ENCODE data around the gene FOXO1. TPM values are rescaled to one million over a fixed set of nuclear protein-coding genes. Genes with fewer than 3 reads are reported as not detected.

Gene FOXO1
- total RNA-seq, 1 experiment from 2014 or later, result 37.7 TPM

DNA sequence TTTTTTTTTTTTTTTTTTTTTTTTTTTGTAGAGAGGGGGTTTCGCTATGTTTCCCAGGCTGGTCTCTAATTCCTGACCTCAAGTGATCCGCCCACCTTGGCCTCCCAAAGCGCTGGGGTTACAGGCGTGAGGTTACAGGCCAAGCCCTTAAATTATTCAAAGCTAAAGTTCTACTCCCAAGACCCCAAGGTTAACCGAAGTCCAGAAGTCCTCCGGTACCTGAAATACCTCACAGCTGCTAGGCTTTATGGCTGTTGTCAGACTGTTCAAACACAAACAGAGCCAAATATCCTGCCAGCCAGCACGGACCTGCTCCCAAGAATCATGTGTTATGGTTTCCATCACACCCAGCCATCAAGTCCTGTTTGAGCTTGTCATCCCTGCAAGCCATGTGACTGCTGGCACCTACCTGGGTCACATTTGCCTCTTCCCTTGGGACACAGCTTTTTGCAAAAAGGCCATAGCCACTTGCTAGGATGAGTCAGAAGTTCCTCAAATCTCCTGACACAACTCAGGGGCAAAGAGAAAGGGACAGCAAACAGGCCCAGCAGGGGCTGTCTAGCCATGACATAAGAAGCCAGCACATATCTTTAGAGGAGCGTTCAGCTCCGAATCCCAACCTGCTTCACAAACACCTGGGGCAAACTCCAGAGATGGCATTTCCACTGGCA lies 129.9 kb downstream of the FOXO1 start:
- Mint-ChIP-seq H3K4me3 (ENCODE audit: unreplicated experiment) (no peak overlapping the region), H3K9me3 (ENCODE audit: unreplicated experiment) (no peaks in the 10 kb centered on the region), H3K27me3 (ENCODE audit: insufficient read depth, unreplicated experiment) (no peaks in the 10 kb centered on the region), H3K27ac (ENCODE audit: low read depth, unreplicated experiment) (peak overlapping the region; percentile 64), H3K36me3 (ENCODE audit: insufficient read depth, unreplicated experiment) (peaks cover 40% of the 10 kb centered on the region), H3K4me1 (ENCODE audit: insufficient read depth, unreplicated experiment) (peaks cover 22% of the 10 kb centered on the region)
- intact Hi-C loops (cut with micrococcal nuclease), result no loop called here
- ChIA-PET CTCF (interaction anchor here (0.6 to 1.1 kb wide), 2 partner anchors 467 to 771 kb away, joined by 3 to 6 read pairs; no protein-coding TSS in a partner anchor), POLR2A (interaction anchor here (0.5 to 1.7 kb wide), 8 partner anchors 9 to 814 kb away, joined by 3 to 5 read pairs (median 4); no protein-coding TSS in a partner anchor)
- no peak for DNase-seq (ENCODE audit: unreplicated experiment)
- BruUV-seq (replicated peaks), result no TSS peak
- TF ChIP-seq, protein P1, sequence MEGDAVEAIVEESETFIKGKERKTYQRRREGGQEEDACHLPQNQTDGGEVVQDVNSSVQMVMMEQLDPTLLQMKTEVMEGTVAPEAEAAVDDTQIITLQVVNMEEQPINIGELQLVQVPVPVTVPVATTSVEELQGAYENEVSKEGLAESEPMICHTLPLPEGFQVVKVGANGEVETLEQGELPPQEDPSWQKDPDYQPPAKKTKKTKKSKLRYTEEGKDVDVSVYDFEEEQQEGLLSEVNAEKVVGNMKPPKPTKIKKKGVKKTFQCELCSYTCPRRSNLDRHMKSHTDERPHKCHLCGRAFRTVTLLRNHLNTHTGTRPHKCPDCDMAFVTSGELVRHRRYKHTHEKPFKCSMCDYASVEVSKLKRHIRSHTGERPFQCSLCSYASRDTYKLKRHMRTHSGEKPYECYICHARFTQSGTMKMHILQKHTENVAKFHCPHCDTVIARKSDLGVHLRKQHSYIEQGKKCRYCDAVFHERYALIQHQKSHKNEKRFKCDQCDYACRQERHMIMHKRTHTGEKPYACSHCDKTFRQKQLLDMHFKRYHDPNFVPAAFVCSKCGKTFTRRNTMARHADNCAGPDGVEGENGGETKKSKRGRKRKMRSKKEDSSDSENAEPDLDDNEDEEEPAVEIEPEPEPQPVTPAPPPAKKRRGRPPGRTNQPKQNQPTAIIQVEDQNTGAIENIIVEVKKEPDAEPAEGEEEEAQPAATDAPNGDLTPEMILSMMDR (IDR thresholded peaks at IDR 0.05; ENCODE audit: unreplicated experiment), result no peak

DNA sequence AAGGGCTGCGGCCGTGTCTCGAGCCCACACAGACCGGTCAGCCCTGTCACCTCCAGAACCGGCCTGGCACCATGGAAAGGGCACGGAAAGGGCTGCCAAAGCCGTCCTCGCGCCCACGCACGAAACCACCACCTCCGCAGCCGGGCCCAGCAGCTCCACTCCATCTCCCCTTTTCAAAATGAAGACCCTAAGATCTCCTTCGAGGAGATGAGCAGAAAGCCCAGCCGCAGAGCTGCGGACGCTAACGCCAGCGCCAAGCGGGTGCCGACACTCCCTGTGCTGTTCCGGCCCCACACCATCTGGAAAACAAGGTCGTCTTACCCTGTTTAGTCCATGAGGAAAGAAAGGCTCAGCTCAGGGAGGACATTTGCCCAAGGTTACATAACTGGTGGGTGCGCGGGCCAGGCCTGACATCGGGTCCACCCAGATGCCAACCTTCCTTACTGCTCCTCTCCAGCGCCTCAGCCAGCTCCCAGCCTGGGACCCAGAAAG lies 131.1 kb downstream of the FOXO1 start:
- Mint-ChIP-seq H3K9me3 (ENCODE audit: unreplicated experiment) (no peaks in the 10 kb centered on the region), H3K27me3 (ENCODE audit: insufficient read depth, unreplicated experiment) (no peaks in the 10 kb centered on the region), H3K36me3 (ENCODE audit: insufficient read depth, unreplicated experiment) (peaks cover 37% of the 10 kb centered on the region), H3K27ac (ENCODE audit: low read depth, unreplicated experiment) (peak overlapping the region; percentile 64), H3K4me3 (ENCODE audit: unreplicated experiment) (no peak overlapping the region), H3K4me1 (ENCODE audit: insufficient read depth, unreplicated experiment) (peaks cover 19% of the 10 kb centered on the region)
- TF ChIP-seq, protein P1 (IDR thresholded peaks at IDR 0.05; ENCODE audit: unreplicated experiment), result no peak
- ChIA-PET POLR2A (no interaction called here), CTCF (interaction anchor here (1.0 kb wide), 1 partner anchor 147 kb away, joined by 3 read pairs; no protein-coding TSS in a partner anchor)
- no TSS peak for BruUV-seq (replicated peaks)
- intact Hi-C loops (cut with micrococcal nuclease), result no loop called here
- no peak for DNase-seq (ENCODE audit: unreplicated experiment)

DNA sequence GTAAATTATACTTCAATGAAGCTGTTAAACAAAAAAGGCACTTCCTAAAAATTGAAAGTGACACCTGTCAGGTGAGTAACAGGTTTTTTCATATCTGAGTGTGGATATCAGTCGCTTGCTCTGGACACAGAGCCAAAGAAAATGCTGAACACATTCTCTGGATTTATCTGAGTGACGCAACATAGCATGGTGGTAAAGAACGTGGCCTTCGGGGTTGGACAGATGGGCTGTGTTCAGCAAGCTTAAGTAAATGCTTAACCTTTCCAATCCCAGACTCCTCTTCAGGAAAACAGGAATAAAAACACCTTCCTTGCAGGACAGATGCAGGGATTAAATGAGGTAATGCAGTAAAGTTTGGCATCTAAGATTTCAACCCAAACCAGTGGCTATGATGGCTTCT lies 132.0 kb downstream of the FOXO1 start:
- BruUV-seq (replicated peaks), result no TSS peak
- H3K9me3 Mint-ChIP-seq (ENCODE audit: unreplicated experiment), result no peaks in the 10 kb centered on the region
- H3K27me3 Mint-ChIP-seq (ENCODE audit: insufficient read depth, unreplicated experiment), result no peaks in the 10 kb centered on the region
- no peak overlapping the region for H3K4me3 Mint-ChIP-seq (ENCODE audit: unreplicated experiment)
- ChIA-PET POLR2A (interaction anchor here (0.7 to 1.2 kb wide), 2 partner anchors 15 to 69 kb away, joined by 3 to 6 read pairs; no protein-coding TSS in a partner anchor), CTCF (interaction anchor here (0.7 to 1.0 kb wide), 2 partner anchors 20 to 148 kb away, joined by 3 read pairs; no protein-coding TSS in a partner anchor)
- peak; percentile 35 for DNase-seq (ENCODE audit: unreplicated experiment)
- H3K36me3 Mint-ChIP-seq (ENCODE audit: insufficient read depth, unreplicated experiment), result peaks cover 33% of the 10 kb centered on the region
- intact Hi-C loops (cut with micrococcal nuclease), result no loop called here
- peaks cover 10% of the 10 kb centered on the region for H3K4me1 Mint-ChIP-seq (ENCODE audit: insufficient read depth, unreplicated experiment)
- no peak overlapping the region for H3K27ac Mint-ChIP-seq (ENCODE audit: low read depth, unreplicated experiment)
- TF ChIP-seq, protein P1 (IDR thresholded peaks at IDR 0.05; ENCODE audit: unreplicated experiment), result no peak

DNA sequence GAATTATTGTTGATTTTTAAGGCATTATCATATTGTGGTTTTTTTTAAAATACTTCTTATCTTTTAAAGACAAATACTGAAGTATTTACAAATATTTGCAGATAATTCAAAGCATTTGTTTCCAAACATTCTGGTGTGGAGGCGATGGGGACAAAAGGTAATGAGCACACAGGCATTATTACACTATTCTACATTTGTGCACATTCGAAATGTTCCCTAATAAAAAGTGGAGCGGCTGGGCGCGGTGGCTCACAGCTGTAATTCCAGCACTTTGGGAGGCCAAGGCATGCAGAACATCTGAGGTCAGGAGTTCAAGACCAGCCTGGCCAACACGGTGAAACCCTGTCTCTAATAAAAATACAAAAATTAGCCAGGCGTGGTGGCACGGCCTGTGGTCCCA lies 133.4 kb downstream of the FOXO1 start:
- Mint-ChIP-seq H3K9me3 (ENCODE audit: unreplicated experiment) (no peaks in the 10 kb centered on the region), H3K4me3 (ENCODE audit: unreplicated experiment) (no peak overlapping the region), H3K36me3 (ENCODE audit: insufficient read depth, unreplicated experiment) (peaks cover 24% of the 10 kb centered on the region), H3K4me1 (ENCODE audit: insufficient read depth, unreplicated experiment) (peaks cover 8% of the 10 kb centered on the region), H3K27me3 (ENCODE audit: insufficient read depth, unreplicated experiment) (no peaks in the 10 kb centered on the region), H3K27ac (ENCODE audit: low read depth, unreplicated experiment) (no peak overlapping the region)
- no TSS peak for BruUV-seq (replicated peaks)
- ChIA-PET POLR2A (no interaction called here), CTCF (no interaction called here)
- TF ChIP-seq, protein P1 (IDR thresholded peaks at IDR 0.05; ENCODE audit: unreplicated experiment), result no peak
- no peak for DNase-seq (ENCODE audit: unreplicated experiment)
- intact Hi-C loops (cut with micrococcal nuclease), result no loop called here
